GM12878 (cell line): ENCODE measurements around the gene MMD. TPM values are rescaled to one million over a fixed set of nuclear protein-coding genes. Genes with fewer than 3 reads are reported as not detected.

Experiments
- ATAC-seq: fragments of 200-7000 bp; cut with Tn5 transposase; 3 replicates; pipeline ENCODE4 v1.9.1; 2020; ENCODE audit warnings: mild to moderate bottlenecking, moderate library complexity
- BruUV-seq: library from RNA; stranded (reverse); fragments of 400-500 nt; replicated peaks from 2 replicates; lab custom pipeline; 2021; lab: Mats Ljungman, UMichigan
- CTCF ChIA-PET: fragments of 300-600 bp; sonication (Branson Sonifier 250); formaldehyde crosslinking; extraction: SDS; loops from one replicate; lab custom pipeline; 2021; ENCODE audit warnings: inconsistent platforms; lab: Yijun Ruan, JAX
- POLR2A ChIA-PET: fragments of 350-600 bp; formaldehyde crosslinking; extraction: SDS; loops from one replicate; lab custom pipeline; 2021; ENCODE audit warnings: inconsistent platforms; lab: Charles Lee
- RAD21 ChIA-PET: fragments of 300-600 bp; sonication (Branson Sonifier 250); formaldehyde crosslinking; loops from one replicate; lab custom pipeline; 2023; ENCODE audit warnings: antibody characterized with exemption; ENCODE audit not compliant: unreplicated experiment; lab: Charles Lee
- SMC1A ChIA-PET: fragments of 300-600 bp; sonication (Branson Sonifier 250); formaldehyde crosslinking; loops from one replicate; lab custom pipeline; 2023; ENCODE audit not compliant: unreplicated experiment, uncharacterized antibody; lab: Charles Lee
- DNase-seq: peaks from one replicate; pipeline ENCODE4 v3.0.0-alpha.2; 2011; ENCODE audit warnings: low read depth, low spot score
- FAIRE-seq: peaks from 3 replicates; lab custom pipeline; 2011; peaks lifted over from hg19 to GRCh38; lab: Jason Lieb, UNC
- H2AFZ ChIP-seq: 2 replicates; pipeline ENCODE4 v1.6.0; 2011; ENCODE audit warnings: low read depth, low read length, control low read depth; ENCODE audit not compliant: control insufficient read depth
- H3K27ac ChIP-seq: 2 replicates; pipeline ENCODE4 v1.5.1; 2011; ENCODE audit warnings: control low read depth; ENCODE audit not compliant: control insufficient read depth, insufficient read depth
- H3K27me3 ChIP-seq, 2 experiments: replicated peaks in 1 of 2; 2 replicates each; pipeline versions ENCODE4 v1.6.0 to v1.6.1; 2011; ENCODE audit warnings: low read length in 1 of 2; ENCODE audit not compliant: control insufficient read depth in 2 of 2, insufficient read depth in 2 of 2
- H3K36me3 ChIP-seq, 2 experiments: 2 replicates each; pipeline ENCODE4 v1.5.1; 2011; ENCODE audit warnings: low read length in 1 of 2; ENCODE audit not compliant: control insufficient read depth in 2 of 2, insufficient read depth in 2 of 2
- H3K4me1 ChIP-seq: 2 replicates; pipeline ENCODE4 v1.6.1; 2011; ENCODE audit warnings: mild to moderate bottlenecking, low read length, moderate library complexity, mixed read lengths; ENCODE audit not compliant: control insufficient read depth, insufficient read depth
- H3K4me2 ChIP-seq: 2 replicates; pipeline ENCODE4 v1.6.0; 2011; ENCODE audit warnings: control low read depth; ENCODE audit not compliant: control insufficient read depth, insufficient read depth
- H3K4me3 ChIP-seq: fragments of 200-600 bp; sonication (generic); 2 replicates; pipeline ENCODE4 v1.5.1; 2016
- H3K79me2 ChIP-seq: 2 replicates; pipeline ENCODE4 v1.6.0; 2011; ENCODE audit warnings: low read length; ENCODE audit not compliant: control insufficient read depth, insufficient read depth
- H3K9ac ChIP-seq: 2 replicates; pipeline ENCODE4 v1.8.0; 2011; ENCODE audit warnings: low read length, control low read depth, mixed read lengths; ENCODE audit not compliant: control insufficient read depth, insufficient read depth
- H3K9me3 ChIP-seq: replicated peaks from 3 replicates; pipeline ENCODE4 v1.5.1; 2011; ENCODE audit warnings: mild to moderate bottlenecking, low read length; ENCODE audit not compliant: control insufficient read depth, insufficient read depth
- H4K20me1 ChIP-seq: 2 replicates; pipeline ENCODE4 v1.6.0; 2011; ENCODE audit not compliant: control insufficient read depth, insufficient read depth
- BRCA1 ChIP-seq: IDR thresholded peaks from 2 replicates; pipeline ENCODE4 v1.6.1; 2011; ENCODE audit warnings: low read depth, low read length, improper control_type of control experiment
- CBX5 ChIP-seq: sonication (generic); IDR thresholded peaks from 2 replicates; pipeline ENCODE4 v1.6.1; 2016; ENCODE audit warnings: low read depth, moderate library complexity, mild to moderate bottlenecking, inconsistent platforms
- CHD2 ChIP-seq: IDR thresholded peaks from 2 replicates; pipeline ENCODE4 v1.6.1; 2011; ENCODE audit warnings: low read depth, low read length, improper control_type of control experiment, borderline replicate concordance
- CREB1 ChIP-seq: IDR thresholded peaks from 2 replicates; pipeline ENCODE4 v1.6.1; 2012; ENCODE audit warnings: low read depth, mild to moderate bottlenecking, inconsistent platforms
- KLF5 ChIP-seq: fragments of 450-650 bp; IDR thresholded peaks from 2 replicates; pipeline ENCODE4 v1.6.1; 2014; ENCODE audit warnings: mild to moderate bottlenecking; ENCODE audit not compliant: partially characterized antibody
- MYC ChIP-seq: IDR thresholded peaks from 2 replicates; pipeline ENCODE4 v1.6.1; 2011; ENCODE audit warnings: mild to moderate bottlenecking, low read length, moderate library complexity, inconsistent platforms; ENCODE audit not compliant: insufficient read depth, insufficient replicate concordance, insufficient read length, severe bottlenecking
- RBBP5 ChIP-seq: fragments of 200-600 bp; sonication (generic); conservative IDR thresholded peaks from 2 replicates; pipeline ENCODE4 v1.6.1; 2016
- RFX5 ChIP-seq: IDR thresholded peaks from 2 replicates; pipeline ENCODE4 v1.6.1; 2011; ENCODE audit warnings: low read depth, low read length, improper control_type of control experiment
- TAF1 ChIP-seq: IDR thresholded peaks from 2 replicates; pipeline ENCODE4 v1.6.1; 2011; ENCODE audit warnings: mild to moderate bottlenecking, low read depth, low read length, borderline replicate concordance
- TARDBP ChIP-seq: IDR thresholded peaks from 2 replicates; pipeline ENCODE4 v1.6.1; 2016; ENCODE audit warnings: borderline replicate concordance
- WGBS: methylation state at CpG from one replicate; pipeline ENCODE4 v1.1.6; 2016; ENCODE audit warnings: low lambda C conversion rate; ENCODE audit not compliant: insufficient replicate concordance, insufficient coverage; ENCODE audit errors: missing lambda C conversion rate; 5-methylcytosine and 5-hydroxymethylcytosine counted together
- in situ Hi-C: fragments of 300-500 bp; cut with MboI; formaldehyde crosslinking; loops from 9 replicates; pipeline ENCODE4 v1.14.3; 2018; ENCODE audit warnings: mixed read lengths
- intact Hi-C: fragments of 100-400 bp; cut with micrococcal nuclease; formaldehyde crosslinking; loops from one replicate; pipeline ENCODE4 v1.14.2; 2022; ENCODE audit not compliant: unreplicated experiment
- polyA plus RNA-seq, 11 experiments: library from polyadenylated mRNA; depleted of rRNA in 4 of 11; unstranded in 6 of 11; stranded (reverse) in 5 of 11; fragments of >200 nt; fragmentation: Nextera tagmentation in 4 of 11; fragmentation: Illumina TruSeq in 1 of 11; extraction: Ambion mirVana in 4 of 11; extraction: Trizol in 1 of 11; gene quantifications; 1 replicate in 1 of 11; 2 replicates in 10 of 11; pipeline versions ENCODE4 v1.2.1 to v1.2.3, GENCODE V29; 2011 to 2016; ENCODE audit warnings: inconsistent platforms in 2 of 11, missing spikeins in 2 of 11, low read depth in 1 of 11
- total RNA-seq, 4 experiments: library from RNA; depleted of rRNA in 3 of 4; stranded (reverse); fragments of >200 nt in 3 of 4; fragmentation: Illumina TruSeq in 1 of 4; extraction: Trizol in 1 of 4; gene quantifications; 2 replicates each; pipeline versions ENCODE4 v1.2.1 to v1.2.3, GENCODE V29; 2013 to 2021
- TF ChIP-seq, protein P1 (sequence below): fragments of 450-650 bp; formaldehyde crosslinking; IDR thresholded peaks from 2 replicates; pipeline ENCODE4 v1.4.0; 2022; ENCODE audit warnings: mild to moderate bottlenecking, moderate library complexity
- TF ChIP-seq, protein P2 (sequence below): IDR thresholded peaks from 2 replicates; pipeline ENCODE4 v1.6.1; 2011; ENCODE audit warnings: low read depth, mild to moderate bottlenecking, low read length, moderate library complexity, borderline replicate concordance; ENCODE audit errors: extremely low read depth
- TF ChIP-seq, protein P3 (sequence below): fragments of 450-650 bp; IDR thresholded peaks from 2 replicates; pipeline ENCODE4 v1.6.1; 2016; ENCODE audit warnings: mild to moderate bottlenecking, moderate library complexity, borderline replicate concordance
- TF ChIP-seq, protein P4 (sequence below): fragments of 450-650 bp; IDR thresholded peaks from 2 replicates; pipeline ENCODE4 v1.6.1; 2014; ENCODE audit warnings: mild to moderate bottlenecking

Gene MMD
- total and polyA plus RNA-seq, 10 of the 15 experiments (the other 5 are each of a cell fraction or from before 2014, with no cell fraction given) = 8.0 to 46.7 (median 22.3) TPM

DNA sequence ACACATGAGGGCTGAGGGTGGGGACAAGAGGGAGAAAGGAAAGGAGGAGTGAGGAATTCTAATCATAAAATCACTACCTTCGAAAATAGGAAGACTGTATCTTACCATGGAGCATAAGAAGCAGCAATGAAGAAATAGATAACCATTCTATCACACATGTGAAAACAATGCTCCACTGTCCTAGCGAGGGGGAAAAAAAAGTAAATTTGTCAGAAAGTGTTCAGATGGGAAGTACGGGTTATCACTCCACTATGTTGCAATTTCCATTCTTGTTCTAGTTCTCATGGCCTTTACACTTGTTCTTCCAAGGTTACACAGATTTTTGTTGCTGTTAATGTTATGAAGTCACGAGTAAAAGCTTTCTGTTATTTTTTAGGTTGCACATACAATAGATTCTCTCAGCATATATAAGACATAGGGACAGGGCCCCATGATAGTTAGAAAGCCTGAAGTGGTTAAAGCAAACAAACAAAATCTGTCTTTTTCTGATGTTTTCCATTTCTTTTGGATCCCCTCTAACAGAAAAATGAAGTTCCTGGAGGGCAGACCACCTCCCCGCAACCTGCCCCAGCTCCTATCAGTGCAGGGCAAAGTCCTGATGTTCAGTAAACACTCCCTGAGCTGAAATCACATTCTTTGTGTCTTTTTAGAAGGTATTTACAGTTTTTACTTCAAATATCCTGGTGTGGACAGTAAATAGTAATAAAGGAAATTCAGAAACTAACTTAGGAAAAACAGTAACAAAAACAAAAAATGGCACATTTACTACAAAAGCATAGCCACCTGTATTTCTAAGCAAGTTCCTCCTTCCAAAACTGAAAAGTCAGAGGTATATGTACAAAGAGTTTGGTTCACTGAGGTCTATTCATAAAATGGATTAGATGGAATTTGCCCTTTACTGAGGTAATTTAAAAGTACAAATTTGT is 13.7 kb downstream of the MMD start:
- ATAC-seq = no peak
- POLR2A ChIA-PET = no interaction called here

More for the DNA sequence above, 13.7 kb downstream of the MMD start:
- DNase-seq = no peak
- no peak overlapping the region for H3K27ac ChIP-seq
- H2AFZ ChIP-seq = no peak overlapping the region
- no peaks in the 10 kb centered on the region for H3K4me1 ChIP-seq
- BruUV-seq = no TSS peak
- H3K9me3 ChIP-seq = no peaks in the 10 kb centered on the region
- intact Hi-C loops = no loop called here
- no peaks in the 10 kb centered on the region for H3K27me3 ChIP-seq
- H3K9ac ChIP-seq = no peak overlapping the region
- no peaks in the 10 kb centered on the region for H4K20me1 ChIP-seq
- H3K4me2 ChIP-seq = no peak overlapping the region
- no peak for TF ChIP-seq BRCA1
- no peak for TF ChIP-seq KLF5
- no peak for TF ChIP-seq TAF1
- TF ChIP-seq, protein P1, sequence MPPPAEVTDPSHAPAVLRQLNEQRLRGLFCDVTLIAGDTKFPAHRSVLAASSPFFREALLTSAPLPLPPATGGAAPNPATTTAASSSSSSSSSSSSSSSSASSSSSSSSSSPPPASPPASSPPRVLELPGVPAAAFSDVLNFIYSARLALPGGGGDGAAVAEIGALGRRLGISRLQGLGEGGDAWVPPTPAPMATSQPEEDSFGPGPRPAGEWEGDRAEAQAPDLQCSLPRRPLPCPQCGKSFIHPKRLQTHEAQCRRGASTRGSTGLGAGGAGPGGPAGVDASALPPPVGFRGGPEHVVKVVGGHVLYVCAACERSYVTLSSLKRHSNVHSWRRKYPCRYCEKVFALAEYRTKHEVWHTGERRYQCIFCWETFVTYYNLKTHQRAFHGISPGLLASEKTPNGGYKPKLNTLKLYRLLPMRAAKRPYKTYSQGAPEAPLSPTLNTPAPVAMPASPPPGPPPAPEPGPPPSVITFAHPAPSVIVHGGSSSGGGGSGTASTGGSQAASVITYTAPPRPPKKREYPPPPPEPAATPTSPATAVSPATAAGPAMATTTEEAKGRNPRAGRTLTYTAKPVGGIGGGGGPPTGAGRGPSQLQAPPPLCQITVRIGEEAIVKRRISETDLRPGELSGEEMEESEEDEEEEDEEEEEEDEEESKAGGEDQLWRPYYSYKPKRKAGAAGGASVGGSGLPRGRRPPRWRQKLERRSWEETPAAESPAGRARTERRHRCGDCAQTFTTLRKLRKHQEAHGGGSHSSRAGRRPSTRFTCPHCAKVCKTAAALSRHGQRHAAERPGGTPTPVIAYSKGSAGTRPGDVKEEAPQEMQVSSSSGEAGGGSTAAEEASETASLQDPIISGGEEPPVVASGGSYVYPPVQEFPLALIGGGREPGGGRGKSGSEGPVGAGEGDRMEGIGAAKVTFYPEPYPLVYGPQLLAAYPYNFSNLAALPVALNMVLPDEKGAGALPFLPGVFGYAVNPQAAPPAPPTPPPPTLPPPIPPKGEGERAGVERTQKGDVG (CRISPR knock-in tag) = no peak
- TF ChIP-seq CREB1 = no peak
- TF ChIP-seq MYC = no peak
- TF ChIP-seq RFX5 = no peak
- TF ChIP-seq CHD2 = no peak
- TF ChIP-seq, protein P2, sequence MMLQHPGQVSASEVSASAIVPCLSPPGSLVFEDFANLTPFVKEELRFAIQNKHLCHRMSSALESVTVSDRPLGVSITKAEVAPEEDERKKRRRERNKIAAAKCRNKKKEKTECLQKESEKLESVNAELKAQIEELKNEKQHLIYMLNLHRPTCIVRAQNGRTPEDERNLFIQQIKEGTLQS = no peak
- TF ChIP-seq, protein P3, sequence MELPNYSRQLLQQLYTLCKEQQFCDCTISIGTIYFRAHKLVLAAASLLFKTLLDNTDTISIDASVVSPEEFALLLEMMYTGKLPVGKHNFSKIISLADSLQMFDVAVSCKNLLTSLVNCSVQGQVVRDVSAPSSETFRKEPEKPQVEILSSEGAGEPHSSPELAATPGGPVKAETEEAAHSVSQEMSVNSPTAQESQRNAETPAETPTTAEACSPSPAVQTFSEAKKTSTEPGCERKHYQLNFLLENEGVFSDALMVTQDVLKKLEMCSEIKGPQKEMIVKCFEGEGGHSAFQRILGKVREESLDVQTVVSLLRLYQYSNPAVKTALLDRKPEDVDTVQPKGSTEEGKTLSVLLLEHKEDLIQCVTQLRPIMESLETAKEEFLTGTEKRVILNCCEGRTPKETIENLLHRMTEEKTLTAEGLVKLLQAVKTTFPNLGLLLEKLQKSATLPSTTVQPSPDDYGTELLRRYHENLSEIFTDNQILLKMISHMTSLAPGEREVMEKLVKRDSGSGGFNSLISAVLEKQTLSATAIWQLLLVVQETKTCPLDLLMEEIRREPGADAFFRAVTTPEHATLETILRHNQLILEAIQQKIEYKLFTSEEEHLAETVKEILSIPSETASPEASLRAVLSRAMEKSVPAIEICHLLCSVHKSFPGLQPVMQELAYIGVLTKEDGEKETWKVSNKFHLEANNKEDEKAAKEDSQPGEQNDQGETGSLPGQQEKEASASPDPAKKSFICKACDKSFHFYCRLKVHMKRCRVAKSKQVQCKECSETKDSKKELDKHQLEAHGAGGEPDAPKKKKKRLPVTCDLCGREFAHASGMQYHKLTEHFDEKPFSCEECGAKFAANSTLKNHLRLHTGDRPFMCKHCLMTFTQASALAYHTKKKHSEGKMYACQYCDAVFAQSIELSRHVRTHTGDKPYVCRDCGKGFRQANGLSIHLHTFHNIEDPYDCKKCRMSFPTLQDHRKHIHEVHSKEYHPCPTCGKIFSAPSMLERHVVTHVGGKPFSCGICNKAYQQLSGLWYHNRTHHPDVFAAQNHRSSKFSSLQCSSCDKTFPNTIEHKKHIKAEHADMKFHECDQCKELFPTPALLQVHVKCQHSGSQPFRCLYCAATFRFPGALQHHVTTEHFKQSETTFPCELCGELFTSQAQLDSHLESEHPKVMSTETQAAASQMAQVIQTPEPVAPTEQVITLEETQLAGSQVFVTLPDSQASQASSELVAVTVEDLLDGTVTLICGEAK = no peak
- no peak for TF ChIP-seq TARDBP
- TF ChIP-seq CBX5 = no peak
- no peak for TF ChIP-seq RBBP5
- TF ChIP-seq, protein P4, sequence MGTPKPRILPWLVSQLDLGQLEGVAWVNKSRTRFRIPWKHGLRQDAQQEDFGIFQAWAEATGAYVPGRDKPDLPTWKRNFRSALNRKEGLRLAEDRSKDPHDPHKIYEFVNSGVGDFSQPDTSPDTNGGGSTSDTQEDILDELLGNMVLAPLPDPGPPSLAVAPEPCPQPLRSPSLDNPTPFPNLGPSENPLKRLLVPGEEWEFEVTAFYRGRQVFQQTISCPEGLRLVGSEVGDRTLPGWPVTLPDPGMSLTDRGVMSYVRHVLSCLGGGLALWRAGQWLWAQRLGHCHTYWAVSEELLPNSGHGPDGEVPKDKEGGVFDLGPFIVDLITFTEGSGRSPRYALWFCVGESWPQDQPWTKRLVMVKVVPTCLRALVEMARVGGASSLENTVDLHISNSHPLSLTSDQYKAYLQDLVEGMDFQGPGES = no peak
- TF ChIP-seq, all 136 proteins: peak for 0
- in situ Hi-C loops = no loop called here
- Histone ChIP-seq H3K79me2 (no peaks in the 10 kb centered on the region; the same call in 1 of the 2 replicates), H3K36me3 (peaks cover 7 to 46% of the 10 kb centered on the region in 2 experiments), H3K4me3 (no peak overlapping the region)
- FAIRE-seq = no peak
- 99% methylated on average over 5 of the region's 5 CpGs for WGBS
- ChIA-PET RAD21 (interaction anchor here (0.6 to 1.3 kb wide), 3 partner anchors 10 to 49 kb away, joined by 3 read pairs; no protein-coding TSS in a partner anchor), SMC1A (no interaction called here), CTCF (interaction anchor here (1.2 to 1.4 kb wide), 2 partner anchors 9 to 13 kb away, joined by 3 read pairs; no protein-coding TSS in a partner anchor)
